Mammary epithelial cell (primary cell): ENCODE data around the gene STAC2.

Experiments
- EZH2 ChIP-seq: IDR thresholded peaks from 2 replicates; pipeline ENCODE4 v1.6.1; 2012; ENCODE audit warnings: low read length, inconsistent platforms, borderline replicate concordance
- TF ChIP-seq, protein P1 (sequence below), 2 donors: IDR thresholded peaks in 1 of 2; conservative IDR thresholded peaks in 1 of 2; 2 replicates each; pipeline ENCODE4 v1.5.1; 2011 to 2012; ENCODE audit warnings: inconsistent platforms in 2 of 2, low read length in 2 of 2, mild to moderate bottlenecking in 2 of 2, control low read depth in 1 of 2, low read depth in 1 of 2; ENCODE audit not compliant: insufficient read depth in 1 of 2; ENCODE audit errors: extremely low read depth in 1 of 2

DNA sequence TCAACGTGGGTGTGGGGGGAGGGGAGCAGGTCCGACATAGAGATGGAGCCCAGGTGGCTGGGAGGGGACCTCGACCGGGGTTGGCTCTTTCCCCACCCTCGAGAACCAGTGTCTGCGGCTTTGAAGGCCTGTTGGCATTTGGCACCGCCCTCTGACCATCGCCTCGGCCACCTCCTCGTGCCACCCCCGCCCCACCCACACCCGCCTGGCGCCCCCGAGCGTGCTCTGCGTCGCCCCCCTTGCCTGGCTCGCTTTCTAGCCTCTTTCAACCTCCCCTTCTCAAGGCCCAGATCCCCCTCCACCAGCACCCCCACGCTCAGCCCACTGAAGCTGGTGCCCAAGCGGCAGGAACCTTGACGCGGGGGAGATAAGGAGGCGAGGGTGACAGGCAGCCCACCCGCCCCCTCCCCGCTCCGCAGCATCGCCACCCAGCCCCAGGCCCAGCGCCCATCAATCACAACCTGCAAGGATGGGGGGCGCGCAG lies 28.9 kb downstream of the STAC2 start:
- TF ChIP-seq, protein P1, sequence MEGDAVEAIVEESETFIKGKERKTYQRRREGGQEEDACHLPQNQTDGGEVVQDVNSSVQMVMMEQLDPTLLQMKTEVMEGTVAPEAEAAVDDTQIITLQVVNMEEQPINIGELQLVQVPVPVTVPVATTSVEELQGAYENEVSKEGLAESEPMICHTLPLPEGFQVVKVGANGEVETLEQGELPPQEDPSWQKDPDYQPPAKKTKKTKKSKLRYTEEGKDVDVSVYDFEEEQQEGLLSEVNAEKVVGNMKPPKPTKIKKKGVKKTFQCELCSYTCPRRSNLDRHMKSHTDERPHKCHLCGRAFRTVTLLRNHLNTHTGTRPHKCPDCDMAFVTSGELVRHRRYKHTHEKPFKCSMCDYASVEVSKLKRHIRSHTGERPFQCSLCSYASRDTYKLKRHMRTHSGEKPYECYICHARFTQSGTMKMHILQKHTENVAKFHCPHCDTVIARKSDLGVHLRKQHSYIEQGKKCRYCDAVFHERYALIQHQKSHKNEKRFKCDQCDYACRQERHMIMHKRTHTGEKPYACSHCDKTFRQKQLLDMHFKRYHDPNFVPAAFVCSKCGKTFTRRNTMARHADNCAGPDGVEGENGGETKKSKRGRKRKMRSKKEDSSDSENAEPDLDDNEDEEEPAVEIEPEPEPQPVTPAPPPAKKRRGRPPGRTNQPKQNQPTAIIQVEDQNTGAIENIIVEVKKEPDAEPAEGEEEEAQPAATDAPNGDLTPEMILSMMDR (conservative IDR thresholded peaks at IDR 0.05 in 1 of 2, IDR thresholded peaks at IDR 0.05 in 1 of 2; ENCODE audit: extremely low read depth in 1 of 2, insufficient read depth in 1 of 2, low read depth in 1 of 2, low read length in 2 of 2): no peak
- no peak for TF ChIP-seq EZH2
